HG03095 (cell line): ENCODE results near the gene CCDC188.

ENCODE experiments used
- ATAC-seq: cut with Tn5 transposase; IDR thresholded peaks from one replicate; pipeline ENCODE4 v1.9.1; 2021; ENCODE audit warnings: moderate library complexity; ENCODE audit not compliant: unreplicated experiment

The CCDC188 gene

DNA sequence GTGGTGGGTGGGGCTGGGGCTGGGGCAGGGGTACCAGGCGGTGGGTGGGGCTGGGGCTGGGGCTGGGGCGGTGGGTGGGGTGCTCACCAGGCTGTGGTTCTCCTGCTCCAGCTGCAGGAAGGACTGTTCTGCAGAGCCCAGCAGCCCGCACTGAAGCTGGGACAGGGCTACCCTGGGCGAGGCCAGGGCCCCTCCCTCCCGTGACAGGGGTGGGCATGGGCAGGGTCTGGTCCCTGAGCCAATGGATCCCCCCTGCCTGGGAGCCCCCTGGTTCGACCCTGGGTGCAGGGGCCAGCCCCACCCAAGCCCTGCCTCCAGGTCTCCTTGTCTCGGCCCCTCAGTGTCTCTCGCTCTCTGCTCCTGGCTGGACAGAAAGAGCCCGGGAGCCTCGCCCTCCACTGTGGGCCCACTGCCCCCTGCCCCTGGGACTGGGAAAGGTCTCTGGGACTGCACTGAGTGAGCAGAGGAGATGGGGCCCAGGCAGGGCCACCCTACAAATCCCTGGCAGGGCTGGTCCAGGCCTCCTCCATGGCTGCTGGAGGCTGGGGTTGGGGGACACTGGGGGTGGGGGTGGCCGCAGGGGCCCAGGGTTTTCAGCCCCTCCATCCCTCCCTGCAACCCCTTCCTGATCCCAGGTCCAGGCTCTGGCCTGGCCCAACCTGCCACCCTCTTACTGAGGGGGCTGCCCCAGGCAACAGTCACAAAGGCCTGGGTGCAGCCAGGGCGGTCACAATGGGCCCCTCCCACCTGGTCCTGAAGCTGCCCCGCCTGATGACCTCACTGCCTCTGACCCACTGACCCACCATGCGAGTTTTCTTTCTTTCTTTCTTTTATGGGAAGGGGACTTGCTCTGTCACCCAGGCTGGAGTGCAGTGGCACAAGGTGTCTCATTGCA, at the start of gene CCDC188:
Gene CCDC188 (minus strand): TSS at position 675 of the 895 bp plus-strand sequence. CDS start 69 bp downstream, at position 606.
- no peak for ATAC-seq

- no peak for ATAC-seq
Measured at GRCh38 chr22:20199906-20200305, 49.1 kb upstream of the CCDC188 start.

DNA sequence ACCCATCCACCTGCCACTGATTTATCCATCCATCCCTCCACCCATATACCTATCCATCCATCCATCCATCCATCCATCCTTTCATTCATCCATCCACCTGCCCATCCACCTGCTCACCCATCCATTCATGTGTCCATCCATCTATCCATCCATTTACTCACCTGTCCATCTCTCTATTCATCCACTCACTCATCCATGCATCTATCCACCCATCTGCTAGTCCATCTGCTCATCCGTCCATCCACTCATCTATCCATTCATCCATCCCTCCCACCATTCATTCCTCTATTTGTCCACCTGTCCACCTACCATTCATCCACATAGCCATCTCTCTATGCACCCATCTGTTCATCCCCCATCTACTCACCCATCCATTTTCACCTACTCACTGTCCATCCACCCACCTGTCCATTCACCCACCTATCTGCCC, 48.6 kb upstream of the CCDC188 start:
- ATAC-seq: no peak

DNA sequence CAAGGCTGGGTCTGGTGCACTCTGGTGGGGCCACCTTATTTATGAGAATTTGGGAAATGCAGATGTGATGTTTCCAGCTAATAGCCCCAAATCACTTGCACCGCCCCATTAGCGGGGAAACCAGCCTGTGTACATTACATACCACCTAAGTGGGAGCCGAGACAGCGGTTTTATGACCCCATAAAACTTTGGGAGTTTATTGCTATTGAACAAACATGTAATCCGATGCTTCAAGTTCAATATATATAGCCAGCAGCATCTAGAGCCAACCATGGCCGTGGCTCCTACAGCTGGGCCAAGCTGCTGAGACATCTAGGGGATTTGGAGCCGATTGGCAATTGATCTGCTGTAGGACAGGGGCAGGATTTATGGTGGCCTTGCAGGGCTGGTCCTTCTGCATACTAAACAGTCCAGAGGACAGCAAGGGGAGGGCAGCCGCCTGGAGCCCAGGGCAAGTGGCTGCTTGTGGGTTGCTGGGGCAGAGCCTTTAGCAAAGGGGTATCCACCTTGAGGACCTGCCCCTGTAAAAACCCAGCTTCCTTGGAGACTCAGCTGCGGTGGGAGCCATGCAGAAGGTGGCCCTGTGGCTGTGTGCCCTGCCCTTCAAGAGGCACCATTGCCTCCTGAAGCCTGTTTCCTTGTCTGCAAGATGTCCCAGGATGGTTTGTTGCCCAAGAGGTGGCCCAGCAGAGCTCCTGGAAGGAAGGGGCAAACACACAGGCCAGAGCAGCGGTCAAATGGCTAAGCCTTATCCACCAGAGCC, 47.9 kb upstream of the CCDC188 start:
- ATAC-seq: no peak

DNA sequence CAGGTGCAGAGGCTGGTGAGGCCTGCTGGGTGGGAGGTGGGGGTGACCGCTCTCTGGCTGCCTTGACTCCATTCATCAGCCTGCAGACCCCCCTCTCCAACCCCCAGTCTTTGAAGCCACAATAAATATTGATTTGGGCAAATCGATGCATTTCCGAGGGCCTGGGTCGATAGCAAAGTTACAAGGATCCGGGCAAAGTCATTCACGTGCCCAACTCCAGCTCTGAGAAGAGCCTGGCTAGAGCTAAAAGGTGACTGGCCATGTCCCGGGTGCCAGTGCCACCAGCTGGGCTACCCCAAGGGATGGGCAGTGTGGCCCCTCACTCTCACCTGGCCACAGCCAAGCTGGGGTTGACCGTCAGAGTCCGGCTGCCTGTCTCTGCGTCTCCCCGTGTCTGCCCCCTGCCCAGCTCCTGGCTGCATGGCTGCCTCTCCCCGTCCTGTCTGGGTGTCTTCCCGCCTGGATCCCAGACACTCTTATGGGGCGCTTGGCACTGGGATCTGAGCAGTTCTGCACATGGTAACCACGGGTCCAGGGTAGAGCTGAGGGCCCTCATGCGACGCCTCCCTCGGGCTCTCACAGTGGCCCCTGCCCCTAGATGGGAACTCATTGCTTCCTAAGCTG, 46.7 kb upstream of the CCDC188 start:
- ATAC-seq: no peak

GRCh38 chr22:20196094-20196842, 45.4 kb upstream of the CCDC188 start:
- no peak for ATAC-seq

- ATAC-seq: no peak
Measured at GRCh38 chr22:20194681-20195593, 44.1 kb upstream of the CCDC188 start.

GRCh38 chr22:20193761-20194494, 43.1 kb upstream of the CCDC188 start:
- no peak for ATAC-seq

DNA sequence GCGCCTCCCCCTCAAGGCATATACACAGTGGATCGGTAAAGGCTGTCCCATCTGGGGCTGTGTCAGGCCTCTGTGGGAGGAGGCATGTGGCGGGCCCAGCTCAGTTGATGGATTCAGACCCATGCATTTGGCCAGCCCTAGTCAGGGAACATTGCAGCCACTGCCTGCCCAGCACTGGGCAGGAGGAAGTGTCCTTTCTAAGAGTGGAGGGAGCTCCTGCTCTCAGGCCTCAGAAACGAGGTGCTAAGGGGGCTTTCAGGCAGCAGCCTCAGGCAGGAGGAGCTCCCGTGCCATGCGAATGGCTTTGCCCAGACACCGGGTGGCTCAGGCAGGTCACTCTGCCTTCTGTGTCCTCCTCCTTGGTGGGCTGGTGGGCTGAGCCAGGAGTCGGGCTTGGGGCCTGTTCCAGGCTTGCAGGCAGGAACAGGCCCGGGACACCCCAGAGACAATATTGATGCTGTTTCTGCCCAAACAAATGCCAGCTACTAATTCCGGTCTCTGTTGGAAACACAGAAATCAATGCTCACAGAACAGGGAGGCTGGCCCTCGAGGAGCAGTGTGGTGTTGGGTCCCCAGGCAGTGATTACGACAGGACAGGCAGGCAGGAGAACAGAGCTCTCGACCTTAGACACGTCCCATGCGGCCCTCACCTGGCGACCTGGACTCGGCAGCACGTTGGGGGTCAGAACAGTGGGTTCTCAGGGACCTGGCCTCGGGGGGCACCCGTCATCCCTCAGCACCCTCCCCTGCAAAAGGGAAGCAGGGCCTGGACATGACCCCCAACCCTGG, 42.3 kb upstream of the CCDC188 start:
- ATAC-seq: no peak

- ATAC-seq: no peak
Measured at GRCh38 chr22:20192293-20192971, 41.6 kb upstream of the CCDC188 start.

DNA sequence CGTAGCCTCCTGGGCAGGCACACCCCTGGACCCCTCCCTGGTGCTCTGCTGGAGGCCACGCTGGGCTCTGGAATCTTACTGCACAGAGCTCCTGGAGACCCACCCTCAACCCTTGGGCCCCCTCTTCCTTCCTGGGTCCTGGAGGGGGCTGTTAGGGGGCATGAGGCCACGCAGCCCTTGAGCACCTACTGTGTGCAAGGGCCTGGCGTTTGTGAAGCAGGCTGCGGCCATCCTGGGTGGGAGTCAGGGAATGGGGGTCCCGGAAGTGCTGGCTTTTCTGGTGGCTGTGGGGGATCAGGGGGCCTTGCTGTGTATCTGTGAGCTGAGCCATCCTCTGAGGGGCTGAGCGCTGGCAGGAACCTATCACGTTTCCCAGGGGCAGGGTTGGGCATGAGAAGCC, 40.9 kb upstream of the CCDC188 start:
- ATAC-seq: no peak

DNA sequence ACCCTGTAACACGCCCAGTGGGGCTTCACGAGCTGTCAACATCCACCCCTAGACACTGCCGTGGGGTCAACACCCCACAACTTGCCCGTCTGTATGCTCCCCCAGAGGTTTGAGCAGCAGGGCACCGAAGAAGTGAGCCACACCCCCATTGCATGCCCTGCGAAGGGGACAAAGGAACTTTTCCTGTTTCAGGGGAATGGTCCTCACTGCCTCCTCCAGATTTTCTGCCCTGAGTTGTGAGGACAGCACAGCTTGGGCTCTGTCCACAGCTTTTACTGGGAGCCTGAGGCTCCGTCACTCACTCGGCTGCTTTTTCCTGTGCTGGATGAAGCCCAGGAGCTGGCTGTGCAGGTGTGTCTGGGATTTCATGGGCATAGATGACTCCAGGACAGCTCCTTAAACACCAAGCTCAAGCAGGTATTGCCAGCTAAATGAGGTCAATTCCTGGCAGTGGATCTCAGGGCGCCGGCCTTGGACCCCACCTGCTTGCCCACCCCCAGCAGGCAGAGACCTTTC, 40.2 kb upstream of the CCDC188 start:
- no peak for ATAC-seq

DNA sequence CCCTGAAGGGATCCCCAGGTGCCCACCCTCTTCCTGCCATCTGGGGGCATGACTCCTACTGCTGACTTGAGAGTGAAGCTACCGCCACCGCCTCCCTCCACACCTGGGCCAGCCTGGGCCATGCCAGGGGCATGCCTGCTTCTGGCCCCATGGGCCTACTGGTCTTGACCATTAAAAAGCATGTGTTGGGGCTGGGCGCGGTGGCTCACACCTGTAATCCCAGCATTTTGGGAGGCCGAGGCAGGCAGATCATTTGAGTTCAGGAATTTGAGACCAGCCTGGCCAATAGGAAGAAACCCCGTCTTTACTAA, 37.7 kb upstream of the CCDC188 start:
- no peak for ATAC-seq

- no peak for ATAC-seq
Measured at GRCh38 chr22:20187777-20188566, 37.1 kb upstream of the CCDC188 start.

DNA sequence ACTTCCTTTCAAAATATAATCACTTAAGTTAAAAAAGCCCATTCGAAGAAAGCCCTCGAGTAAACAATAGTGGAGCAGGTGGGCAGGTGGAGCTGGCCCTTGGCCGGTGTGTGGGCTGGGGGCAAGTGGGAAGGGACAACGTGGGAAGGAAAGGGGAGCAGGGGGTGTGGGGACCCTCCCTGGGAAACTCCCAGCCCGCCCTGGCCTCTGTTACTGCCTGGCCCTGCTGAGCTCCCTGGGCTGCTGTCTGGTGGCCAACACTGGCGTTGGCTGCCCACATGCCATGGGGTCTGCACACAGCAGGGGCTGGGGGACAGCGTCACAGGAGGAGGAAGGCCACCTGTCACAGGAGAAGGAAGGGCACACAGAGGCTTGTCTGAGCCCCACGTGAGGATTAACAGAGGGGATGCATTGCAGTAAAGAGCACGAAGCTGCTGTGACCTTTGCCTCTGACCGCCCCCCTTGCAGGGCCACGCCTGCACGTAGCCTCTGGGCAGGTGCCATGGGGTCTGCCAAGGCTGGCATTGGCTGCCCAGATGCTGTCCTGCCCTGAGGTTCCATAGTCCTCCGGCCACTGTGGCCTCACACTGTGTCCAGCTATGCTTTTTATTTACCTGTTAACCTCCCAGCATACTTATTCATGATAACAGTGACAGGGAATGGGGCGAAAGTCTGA, 36.2 kb upstream of the CCDC188 start:
- no peak for ATAC-seq

DNA sequence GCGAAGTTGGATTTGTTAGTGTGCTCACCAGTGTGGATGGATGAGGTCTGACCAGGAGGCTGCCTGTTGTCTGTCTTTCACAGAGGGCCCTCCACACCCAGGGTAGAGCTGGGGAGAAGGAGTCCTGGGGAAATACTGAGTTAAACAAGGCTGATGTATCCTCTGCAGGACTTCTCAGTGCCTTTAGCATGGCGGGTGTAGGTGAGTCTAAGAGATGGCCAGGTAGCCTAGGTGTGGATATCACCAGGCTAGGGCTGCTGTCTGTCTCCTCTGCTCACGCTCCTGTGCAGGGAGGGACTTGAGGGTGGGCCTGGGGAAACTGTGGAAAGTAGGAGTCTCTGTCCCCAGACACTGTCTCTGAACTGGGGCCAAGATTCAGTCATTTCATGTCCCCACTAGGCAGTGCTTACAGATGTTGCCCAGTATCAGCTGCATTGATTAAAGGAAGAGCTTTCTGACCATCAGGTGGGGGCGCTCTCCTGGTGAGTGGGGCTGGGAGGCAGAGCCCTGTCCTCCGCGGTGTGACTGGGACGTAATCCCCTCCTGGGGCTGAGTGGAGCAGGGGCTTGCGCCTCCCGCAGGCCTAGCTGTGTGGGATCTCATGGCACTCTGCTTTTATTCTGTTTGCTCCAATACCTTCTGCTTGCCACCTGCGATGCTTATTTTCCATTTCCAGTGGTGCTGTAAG, 35.5 kb upstream of the CCDC188 start:
- ATAC-seq: no peak
